NCI-H2171 (cell line): ENCODE data around the gene ECHDC3.
"Not testable (repeated sequence)": the region's sequence is repeated elsewhere in the genome, so short reads cannot be mapped to it uniquely, and the experiment has no call there.

Source experiments
- DNase-seq: peaks from one replicate; lab custom pipeline; 2025; lab: John Stamatoyannopoulos, UW

The ECHDC3 gene

GRCh38 chr10:11716686-11717085 is 25.5 kb upstream of the ECHDC3 start:
- DNase-seq, result no peak

GRCh38 chr10:11719496-11720259 is 22.5 kb upstream of the ECHDC3 start:
- DNase-seq, result no peak

- DNase-seq, result no peak
These were observed 21.9 kb upstream of the ECHDC3 start for GRCh38 chr10:11720260-11720741.

GRCh38 chr10:11721806-11722205 is 20.4 kb upstream of the ECHDC3 start:
- no peak for DNase-seq

GRCh38 chr10:11723359-11723758 is 18.8 kb upstream of the ECHDC3 start:
- no peak for DNase-seq

- no peak for DNase-seq
These were observed 17.0 kb upstream of the ECHDC3 start for GRCh38 chr10:11724938-11725776.

- no peak for DNase-seq
These were observed 16.3 kb upstream of the ECHDC3 start for GRCh38 chr10:11725912-11726311.

- no peak for DNase-seq
These were observed 14.6 kb upstream of the ECHDC3 start for GRCh38 chr10:11727563-11727962.

- DNase-seq, result no peak
These were observed 13.8 kb upstream of the ECHDC3 start for GRCh38 chr10:11728353-11728752.

- no peak for DNase-seq
These were observed 12.3 kb upstream of the ECHDC3 start for GRCh38 chr10:11729790-11730315.

GRCh38 chr10:11730779-11731178 is 11.4 kb upstream of the ECHDC3 start:
- no peak for DNase-seq

GRCh38 chr10:11736767-11737166 is 5.4 kb upstream of the ECHDC3 start:
- DNase-seq, result not testable (repeated sequence)

- DNase-seq, result not testable (repeated sequence)
These were observed 4.7 kb upstream of the ECHDC3 start for GRCh38 chr10:11737258-11738032.

GRCh38 chr10:11740907-11741306 is 1.3 kb upstream of the ECHDC3 start:
- no peak for DNase-seq

- no peak for DNase-seq
These were observed 574 bp upstream of the ECHDC3 start for GRCh38 chr10:11741608-11742007.

GRCh38 chr10:11742779-11743298 is 657 bp downstream of the ECHDC3 start:
- DNase-seq, result no peak

- no peak for DNase-seq
These were observed 1.5 kb downstream of the ECHDC3 start for GRCh38 chr10:11743461-11744338.

- DNase-seq, result no peak
These were observed 2.9 kb downstream of the ECHDC3 start for GRCh38 chr10:11745045-11745444.

GRCh38 chr10:11746883-11747539 is 4.8 kb downstream of the ECHDC3 start:
- no peak for DNase-seq

GRCh38 chr10:11748866-11749265 is 6.7 kb downstream of the ECHDC3 start:
- DNase-seq, result no peak
